Stimulated activated naive CD4-positive, alpha-beta T cell (primary cell): ENCODE measurements around the gene C15orf62.

Experiments used
- DNase-seq, 6 experiments: peaks; one replicate each; lab custom pipeline; 2025; lab: John Stamatoyannopoulos, UW

Gene C15orf62

DNA sequence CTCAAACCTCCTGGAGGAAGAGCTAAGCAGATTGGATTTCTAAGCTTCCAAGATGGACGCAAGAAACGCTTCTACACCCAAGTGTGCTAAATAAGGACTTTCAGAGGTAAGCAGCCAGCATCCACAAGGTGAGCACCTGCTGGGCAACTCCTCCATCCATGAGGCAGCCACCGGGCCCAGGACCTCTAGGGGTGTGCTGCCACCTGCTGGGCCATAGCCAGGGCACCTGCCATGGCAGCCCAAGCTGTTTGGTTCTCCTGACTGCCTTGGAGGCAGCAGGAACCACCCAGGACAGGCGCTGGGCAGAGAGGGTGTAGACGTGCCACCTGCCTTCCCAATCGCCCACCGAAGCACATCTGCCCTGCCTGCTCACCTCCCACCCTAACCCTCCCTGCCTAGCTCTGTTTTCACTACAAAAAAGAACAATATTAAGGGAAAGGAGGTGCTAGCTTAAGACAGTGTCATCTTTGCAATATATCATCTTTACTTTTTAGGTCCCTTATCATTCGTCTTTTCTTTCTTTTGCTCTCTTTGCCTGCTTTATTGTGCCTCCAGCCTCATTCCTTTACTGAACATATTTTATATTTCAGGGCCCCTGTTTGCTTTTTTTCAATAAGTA is 12.9 kb downstream of the C15orf62 start:
- peak; percentile 43 to 77 (median 70) for DNase-seq

DNA sequence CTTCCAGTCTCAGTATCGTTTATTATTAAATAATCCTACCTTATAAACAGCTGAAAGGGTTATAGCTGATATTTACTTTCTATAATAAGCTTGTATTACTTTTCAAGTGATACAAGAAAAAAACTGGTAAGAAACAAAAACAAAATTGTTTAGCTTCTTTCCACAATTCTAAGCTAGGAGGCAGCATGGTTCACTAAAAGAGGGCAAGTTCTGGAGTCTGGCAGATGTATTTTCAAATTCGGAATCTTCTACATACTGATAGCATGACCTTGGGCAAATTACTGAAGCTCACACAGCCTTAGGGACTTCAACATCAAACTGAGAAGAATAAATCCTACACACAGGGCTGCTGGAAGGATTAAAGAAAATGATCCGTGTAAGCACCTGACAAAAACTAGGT is 15.4 kb downstream of the C15orf62 start:
- DNase-seq, result no peak

DNA sequence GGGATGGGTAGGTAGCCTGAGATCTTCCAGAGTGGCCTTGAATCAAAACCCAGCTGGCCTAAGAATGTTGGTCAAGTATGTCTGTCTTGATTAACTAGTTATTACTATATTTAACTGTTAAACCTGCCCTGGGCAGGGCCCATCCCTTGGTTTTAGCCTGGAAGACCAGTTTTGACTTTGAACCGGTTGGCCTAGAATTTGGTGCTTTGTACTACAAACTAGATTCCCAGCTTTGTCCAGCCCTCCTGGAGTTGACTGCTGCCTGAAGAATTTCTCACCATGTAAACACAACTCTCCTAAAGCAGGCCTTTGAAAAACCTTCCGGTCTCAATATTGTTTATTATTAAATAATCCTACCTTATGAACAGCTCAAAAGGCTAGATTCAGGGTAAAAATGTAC is 16.0 kb downstream of the C15orf62 start:
- DNase-seq, result no peak

DNA sequence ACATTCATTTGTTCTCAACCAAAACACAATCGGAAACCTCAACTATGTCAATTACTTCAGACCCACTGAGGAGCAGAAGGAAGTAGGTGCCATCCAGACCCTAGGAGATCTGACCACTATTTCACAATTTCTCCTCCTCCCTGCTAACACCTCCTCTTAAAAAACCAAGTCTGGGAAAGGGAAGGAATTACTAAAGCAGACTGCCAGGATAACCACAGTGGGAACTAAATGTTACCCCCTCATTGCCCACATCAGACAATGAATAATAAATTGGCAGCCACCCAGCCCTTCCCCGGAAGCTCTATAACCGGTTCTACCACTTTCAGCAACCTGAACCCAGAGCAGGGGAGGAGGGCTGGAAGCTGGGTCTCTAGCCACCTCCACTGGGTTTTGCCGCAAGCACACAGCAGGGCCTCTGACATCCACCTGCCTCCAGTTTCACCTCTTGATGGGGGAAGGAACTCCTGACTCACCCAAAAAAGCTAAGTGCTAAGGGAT is 17.6 kb downstream of the C15orf62 start:
- DNase-seq, result peak in 4 of 6 experiments; percentile 12 to 35 (median 24)

DNA sequence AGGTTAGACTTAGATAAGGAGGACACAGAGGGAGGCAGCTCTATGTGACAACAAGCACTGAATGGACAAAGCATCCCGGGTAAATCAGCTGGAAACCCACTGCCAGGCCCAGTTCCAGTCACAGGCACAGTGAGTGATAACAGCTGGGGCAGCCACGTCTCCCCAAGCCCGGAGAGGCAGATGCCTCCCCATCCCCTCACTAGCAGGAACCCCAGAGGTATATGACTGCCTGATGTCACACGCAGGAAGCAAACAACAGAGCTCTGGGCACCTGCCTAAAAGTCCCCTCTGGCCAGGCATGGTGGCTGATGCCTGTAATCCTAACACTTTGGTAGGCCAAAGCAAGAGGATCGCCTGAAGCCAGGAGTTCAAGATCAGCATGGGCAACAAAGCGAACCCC is 18.2 kb downstream of the C15orf62 start:
- no peak for DNase-seq

DNA sequence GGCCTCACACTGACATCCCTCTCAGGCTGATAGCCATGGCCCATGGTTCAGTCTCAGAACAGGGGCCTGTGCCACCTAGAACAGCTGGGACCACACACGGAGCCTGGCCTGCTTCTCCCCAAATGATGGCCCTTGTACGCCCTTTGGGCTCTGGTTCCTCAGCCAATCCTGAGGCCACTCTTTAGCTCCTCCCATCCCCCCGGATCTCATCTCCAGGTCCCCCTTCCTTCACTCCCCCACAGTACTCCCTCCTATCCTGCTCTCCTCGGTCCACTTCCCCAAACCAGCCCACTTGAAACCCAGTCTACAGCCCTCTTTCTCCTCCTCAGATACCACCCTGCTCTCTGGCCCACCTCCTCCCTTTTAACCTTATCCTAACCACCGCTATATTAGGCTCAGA is 19.3 kb downstream of the C15orf62 start:
- no peak for DNase-seq

DNA sequence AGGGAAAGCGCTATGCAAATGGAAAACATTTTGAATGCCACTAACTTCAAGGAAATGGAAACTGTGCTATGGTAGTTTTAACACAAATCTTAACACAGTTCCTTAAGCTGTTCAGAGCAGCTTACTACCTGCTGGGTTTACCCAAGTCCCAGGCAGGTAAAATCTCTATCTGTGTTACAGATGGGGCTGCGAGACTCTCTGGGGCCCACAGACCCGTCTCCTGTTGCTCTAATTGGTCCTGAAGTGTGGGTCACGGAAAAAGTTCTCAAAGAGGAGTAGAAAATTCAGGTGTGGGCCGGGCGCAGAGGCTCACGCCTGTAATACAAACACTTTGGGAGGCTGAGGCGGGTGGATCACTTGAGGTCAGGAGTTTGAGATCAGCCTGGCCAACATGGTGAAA is 20.2 kb downstream of the C15orf62 start:
- no peak for DNase-seq

DNA sequence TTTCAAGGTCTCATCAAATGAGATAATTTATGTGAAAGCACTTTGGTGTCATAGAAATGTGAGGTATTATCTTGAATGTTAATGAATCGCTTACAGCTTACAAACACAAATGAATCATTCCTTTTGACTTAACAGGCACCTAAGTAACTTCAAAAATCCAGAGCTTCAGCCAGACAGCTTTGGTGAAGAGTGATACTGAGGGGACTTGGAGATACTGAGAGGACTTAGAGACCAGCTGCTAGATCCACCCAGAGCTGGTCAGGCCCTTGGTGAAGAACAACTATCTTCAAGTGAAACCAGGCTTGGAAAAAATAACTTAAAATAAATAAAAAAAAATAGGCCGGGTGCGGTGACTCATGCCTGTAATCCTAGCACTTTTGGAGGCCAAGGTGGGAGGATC is 20.9 kb downstream of the C15orf62 start:
- no peak for DNase-seq

DNA sequence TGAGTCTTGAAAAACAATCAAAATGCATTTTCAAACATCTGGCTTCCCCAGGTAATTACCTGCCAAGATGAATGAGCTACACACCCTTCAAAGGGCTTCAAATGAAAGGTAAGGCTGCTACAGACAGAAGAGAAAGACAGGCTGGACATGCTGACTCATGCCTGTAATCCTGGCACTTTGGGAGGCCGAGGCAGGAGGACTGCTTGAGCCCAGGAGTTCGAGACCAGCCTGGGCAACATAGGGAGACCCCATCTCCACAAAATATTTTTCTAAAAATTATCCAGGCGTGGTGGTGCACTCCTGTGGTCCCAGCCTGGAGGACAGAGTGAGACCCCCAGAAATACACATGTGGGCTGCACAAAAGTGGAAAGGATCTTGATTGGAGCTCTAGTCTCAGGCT is 22.6 kb downstream of the C15orf62 start:
- DNase-seq, result no peak

DNA sequence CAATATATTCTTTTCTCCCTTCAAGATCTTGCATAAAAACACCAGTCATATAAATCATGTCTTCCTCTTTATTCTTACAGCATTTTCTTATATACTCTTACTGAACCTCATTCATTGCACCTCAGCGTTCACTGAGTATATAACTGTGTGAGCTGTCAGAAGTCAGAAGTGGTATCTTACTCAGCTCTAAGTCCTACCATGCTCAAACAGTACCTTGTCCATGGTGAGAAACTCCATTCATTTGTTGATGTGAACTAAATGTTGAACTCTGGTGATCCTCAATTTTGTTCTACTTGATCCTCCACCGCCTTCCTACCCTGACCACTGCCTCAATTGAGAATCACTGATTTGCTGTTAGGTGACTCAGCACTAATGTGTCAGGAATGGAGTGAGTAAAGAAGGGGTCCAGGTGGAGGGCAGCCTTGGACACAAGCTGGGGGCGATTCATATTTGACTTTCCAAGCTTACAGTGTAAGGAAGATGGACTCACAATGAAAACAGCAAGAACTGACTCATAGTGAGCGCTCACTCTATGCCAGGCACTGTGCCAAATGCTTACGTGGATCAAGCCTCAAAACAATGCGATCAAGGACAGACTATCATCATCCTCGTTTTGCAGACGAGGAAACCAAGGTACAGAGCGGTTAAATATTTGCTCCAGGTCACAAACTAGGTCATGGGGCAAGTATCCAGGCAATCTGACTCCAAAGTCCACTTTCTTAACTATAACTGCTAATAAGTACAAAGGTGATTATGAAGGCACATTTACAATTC is 23.6 kb downstream of the C15orf62 start:
- DNase-seq, result no peak

DNA sequence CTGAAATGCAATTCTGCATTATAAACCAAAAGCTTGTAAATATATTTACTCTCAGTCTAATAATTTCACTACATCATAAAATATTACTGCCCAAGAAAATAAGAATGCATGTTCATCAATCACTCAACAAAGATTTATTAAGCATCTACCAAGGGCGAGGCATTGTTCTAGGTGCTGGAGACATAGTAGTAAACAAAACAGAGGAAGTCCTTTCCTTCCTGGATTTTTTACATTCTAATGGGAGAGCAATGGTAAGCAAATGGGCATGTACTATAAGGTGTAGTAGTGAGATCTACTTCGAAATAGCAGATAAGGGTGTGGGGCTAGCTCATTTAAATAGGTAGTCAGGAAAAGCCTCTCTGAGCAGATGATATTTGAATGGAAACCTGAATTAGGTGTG is 26.3 kb downstream of the C15orf62 start:
- no peak for DNase-seq

DNA sequence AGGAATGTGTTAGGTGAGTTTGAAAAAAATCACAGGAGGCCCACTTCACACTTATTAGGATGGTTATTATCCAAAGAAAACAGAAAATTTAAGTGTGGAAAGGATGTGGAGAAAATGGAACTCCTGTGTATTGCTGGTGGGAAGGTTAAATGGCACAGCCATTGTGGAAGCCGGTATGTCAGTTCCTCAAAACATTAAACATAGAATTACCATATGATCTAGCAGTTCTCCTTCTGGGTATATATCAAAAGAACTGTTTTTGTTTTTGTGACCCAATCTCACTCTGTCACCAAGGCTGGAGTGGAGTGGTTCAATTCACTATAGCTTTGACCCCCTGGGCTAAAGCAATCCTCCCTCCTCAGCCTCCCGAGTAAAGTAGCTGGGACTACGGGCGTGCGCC is 26.7 kb downstream of the C15orf62 start:
- DNase-seq, result no peak

DNA sequence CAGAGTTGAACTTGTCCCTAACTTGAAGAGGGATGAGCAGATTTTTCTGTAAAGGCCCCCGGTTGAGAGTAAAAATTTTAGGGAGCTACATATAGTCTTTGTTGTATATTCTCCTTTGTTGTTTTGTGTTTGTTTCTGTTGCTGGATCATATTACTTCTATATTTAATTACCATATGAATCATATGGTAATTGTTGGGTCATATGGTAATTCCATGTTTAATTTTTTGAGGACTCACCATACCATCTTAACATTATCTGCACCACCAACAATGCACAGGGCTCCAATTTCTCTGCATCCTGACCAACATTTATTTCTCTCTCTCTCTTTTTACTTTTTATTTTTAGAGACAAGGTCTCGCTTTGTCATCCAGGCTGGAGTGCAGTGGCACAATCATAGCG is 29.7 kb downstream of the C15orf62 start:
- DNase-seq, result no peak

DNA sequence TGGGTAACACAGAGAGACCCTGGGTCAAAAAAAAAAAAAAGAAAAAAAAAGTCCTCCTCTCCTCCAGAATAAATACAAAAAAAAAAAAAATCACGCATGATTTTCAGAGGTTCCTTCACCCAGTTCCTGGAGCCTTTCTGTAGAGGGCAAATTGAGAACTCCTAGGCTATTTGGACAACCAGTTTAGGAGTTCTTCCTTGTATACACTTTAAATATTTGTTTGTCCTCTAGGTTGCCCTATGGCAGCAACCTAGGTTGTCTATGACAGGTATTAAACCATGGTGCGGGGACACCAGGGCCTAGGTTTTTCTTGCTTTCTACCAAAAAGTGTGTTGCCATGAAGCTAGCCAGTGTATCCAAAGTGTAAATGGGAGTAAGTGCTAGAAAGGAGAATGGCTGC is 33.3 kb downstream of the C15orf62 start:
- no peak for DNase-seq

DNA sequence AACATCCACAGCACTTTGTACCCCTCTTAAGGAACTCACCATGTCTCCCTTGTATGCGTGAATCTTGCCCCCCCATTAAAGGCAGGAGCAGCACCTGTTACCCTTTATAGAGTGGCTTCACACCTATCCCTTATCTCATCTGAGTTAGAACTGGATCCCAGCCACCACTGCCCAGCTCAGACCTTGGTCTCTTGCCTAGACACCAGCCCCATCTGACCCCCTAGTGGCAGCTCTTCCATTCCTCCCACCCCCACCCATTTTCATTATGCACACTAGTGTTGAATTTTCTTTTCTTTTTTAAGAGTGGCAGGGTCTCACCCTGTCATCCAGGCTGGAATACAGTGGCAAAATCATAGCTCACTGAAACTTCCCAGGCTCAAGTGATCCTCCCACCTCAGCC is 33.9 kb downstream of the C15orf62 start:
- no peak for DNase-seq

DNA sequence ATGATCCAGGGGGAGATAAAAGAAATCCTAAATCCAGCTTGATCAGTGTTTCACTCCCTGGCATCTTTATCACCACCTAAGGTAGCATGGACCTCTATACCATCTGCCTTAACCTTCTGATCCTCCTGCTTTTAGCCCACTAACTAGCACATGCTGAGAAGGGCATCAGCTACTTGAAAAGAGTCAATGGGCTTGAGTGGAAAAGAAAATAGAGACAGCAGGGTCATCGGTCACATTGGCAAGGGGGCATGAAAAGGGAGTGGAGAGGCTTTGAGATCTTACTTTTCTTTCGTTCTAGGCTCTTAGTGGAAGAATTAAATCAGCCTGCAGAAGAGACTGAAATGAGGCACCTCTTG is 36.9 kb downstream of the C15orf62 start:
- no peak for DNase-seq

DNA sequence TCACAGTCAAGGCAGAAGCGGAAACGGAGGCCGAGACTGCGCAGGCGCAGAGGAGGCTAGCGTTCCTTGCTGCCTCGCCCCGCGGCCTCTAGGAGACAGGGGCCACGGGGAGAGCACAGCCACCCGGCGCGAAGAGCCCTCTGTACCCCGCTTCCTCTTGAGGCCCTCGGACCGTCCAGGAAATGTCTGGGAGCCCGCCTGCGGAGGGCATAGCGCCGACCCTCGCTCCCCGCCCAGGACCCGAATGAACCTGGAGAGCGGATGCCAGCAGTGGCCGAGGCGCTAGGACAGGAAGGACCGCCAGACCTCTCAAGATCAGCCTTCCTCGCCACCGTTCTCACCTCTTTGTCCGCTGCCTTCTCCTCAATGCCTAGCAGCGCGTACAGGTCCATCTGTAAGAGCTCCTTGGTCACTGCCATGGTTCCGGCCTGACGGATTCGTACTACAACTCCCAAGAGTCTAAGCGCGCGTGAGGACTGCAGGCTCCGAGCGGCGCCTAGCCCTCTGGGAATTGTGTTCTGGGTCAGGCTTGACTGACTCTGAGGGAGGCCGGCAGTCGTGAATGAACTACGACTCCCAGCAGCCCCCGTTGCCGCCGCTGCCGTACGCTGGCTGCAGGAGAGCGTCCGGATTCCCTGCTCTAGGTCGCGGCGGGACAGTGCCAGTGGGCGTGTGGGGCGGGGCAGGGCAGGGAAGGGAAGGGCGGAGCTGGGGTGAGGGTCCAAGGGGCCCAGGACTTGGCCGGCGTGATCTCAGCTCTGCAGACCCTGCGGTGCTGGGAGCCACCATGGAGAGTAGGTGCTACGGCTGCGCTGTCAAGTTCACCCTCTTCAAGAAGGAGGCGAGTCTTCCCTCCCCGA is 37.5 kb downstream of the C15orf62 start, which contains the start of the genes DNAJC17 and ZFYVE19:
Gene DNAJC17, minus strand, starts transcription at position 446 of the 860 bp plus-strand sequence. Its CDS starts 27 bp downstream, at position 419.
Gene ZFYVE19, plus strand, starts transcription at position 62 of the 860 bp plus-strand sequence. Its CDS starts 501 bp downstream, at position 563.
- DNase-seq, result peak; percentile 86 to 96 (median 90)

DNA sequence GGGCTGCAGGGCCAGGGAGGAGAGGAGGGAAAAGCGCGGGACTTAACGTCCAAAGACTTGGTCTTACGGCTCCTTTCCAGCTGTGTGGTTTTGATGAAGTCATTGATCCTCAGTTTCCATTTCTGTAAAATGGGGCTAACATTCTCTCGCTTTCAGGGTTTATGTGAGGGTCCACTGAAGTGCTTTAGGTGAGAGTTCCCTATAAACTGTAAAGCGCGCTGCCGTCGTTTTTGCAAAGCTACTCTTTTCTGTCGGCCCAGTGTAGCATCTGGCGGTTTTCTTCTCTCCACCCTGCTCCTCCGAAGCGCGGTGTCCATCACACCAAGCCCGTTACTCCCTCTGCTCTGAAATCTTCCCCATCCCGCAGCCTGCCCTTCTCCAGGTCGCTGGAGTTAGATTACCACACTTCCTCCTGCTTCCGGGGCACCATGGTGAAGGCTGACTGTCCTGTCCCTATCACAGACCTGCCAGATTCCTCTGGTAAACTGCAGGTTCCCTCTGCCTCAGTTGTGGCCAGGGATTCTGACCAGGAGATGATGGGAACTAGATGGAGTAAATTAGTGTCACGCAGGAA is 38.2 kb downstream of the C15orf62 start:
- DNase-seq, result no peak

DNA sequence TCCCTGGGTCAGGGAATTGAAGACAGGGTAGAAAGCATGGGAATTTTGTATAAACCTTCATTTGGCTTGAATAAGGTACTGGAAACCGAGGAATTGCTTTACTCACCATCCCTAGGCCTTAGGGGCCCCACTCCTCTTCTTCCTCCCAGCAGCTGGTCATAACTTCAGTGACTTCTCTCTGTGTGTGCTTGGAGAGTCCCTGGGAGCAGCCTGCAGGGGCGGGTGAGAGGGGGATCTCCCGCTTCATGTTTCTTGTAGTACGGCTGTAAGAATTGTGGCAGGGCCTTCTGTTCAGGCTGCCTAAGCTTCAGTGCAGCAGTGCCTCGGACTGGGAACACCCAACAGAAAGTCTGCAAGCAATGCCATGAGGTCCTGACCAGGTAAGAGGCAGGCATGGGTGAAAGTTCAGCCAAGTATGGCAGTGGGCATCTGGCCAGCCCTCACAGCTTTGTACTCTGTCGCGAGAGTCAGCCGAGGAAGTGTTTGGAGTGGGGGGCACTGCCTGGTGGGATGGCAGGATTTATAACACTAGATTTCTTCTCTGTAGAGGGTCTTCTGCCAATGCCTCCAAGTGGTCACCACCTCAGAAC is 39.2 kb downstream of the C15orf62 start:
- DNase-seq, result no peak

DNA sequence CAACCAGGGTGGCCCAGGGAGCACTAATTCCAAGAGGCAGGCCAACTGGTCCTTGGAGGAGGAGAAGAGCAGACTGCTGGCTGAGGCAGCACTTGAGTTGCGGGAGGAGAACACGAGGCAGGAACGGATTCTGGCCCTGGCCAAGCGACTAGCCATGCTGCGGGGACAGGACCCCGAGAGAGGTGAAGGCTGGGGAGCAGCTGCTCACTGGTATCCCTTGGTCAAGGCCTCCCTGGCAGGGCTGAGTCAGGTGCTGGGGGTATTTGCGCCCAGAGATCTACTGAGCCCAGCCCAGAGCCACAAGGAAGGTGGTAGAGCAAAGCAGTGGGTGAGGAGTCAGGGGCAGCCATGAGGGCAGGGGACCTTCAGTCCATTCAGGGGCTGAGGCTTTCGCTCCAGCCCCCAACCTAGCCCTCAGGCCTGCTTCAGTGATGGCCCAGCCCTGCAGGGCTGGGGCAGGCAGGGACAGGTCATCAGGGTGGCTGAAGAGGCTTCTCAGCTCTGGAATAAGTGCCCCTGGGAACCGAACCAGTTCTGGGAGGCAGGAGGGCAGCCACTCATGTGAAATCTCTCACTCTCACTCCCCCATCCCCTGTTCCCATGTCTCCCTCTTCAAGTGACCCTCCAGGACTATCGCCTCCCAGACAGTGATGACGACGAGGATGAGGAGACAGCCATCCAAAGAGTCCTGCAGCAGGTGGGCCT is 43.1 kb downstream of the C15orf62 start:
- no peak for DNase-seq
